HUES64 (cell line): ENCODE data around the gene DNAH2.

Experiments used
- H3K27ac ChIP-seq: 2 replicates; pipeline ENCODE4 v1.7.0; 2013; ENCODE audit warnings: low read depth, low read length, inconsistent platforms
- H3K27me3 ChIP-seq: 2 replicates; pipeline ENCODE4 v1.6.1; 2013; ENCODE audit warnings: mild to moderate bottlenecking, low read length; ENCODE audit not compliant: insufficient read depth
- H3K36me3 ChIP-seq: 2 replicates; pipeline ENCODE4 v1.6.1; 2013; ENCODE audit warnings: mild to moderate bottlenecking, low read length; ENCODE audit not compliant: insufficient read depth
- H3K4me1 ChIP-seq: 2 replicates; pipeline ENCODE4 v1.6.1; 2013; ENCODE audit warnings: mild to moderate bottlenecking, low read length, moderate library complexity; ENCODE audit not compliant: insufficient read depth
- H3K4me3 ChIP-seq: 2 replicates; pipeline ENCODE4 v1.5.1; 2013; ENCODE audit warnings: mild to moderate bottlenecking, low read length, moderate library complexity
- H3K9ac ChIP-seq: 2 replicates; pipeline ENCODE4 v1.6.1; 2013; ENCODE audit warnings: mild to moderate bottlenecking, low read depth, low read length
- H3K9me3 ChIP-seq: 2 replicates; pipeline ENCODE4 v1.6.1; 2013; ENCODE audit warnings: low read depth, low read length; ENCODE audit not compliant: insufficient read depth
- WGBS: fragments of 150-250, 120-280 bp; methylation state at CpG from one replicate; pipeline ENCODE4 v1.1.7; 2013; ENCODE audit warnings: missing lambda C conversion rate; 5-methylcytosine and 5-hydroxymethylcytosine counted together

DNAH2 gene

GRCh38 chr17:7687072-7687907 lies 30.3 kb upstream of the DNAH2 start, which contains the start of gene TP53:
Gene TP53, minus strand, starts transcription at chr17:7687490. Its CDS starts 10,896 bp downstream, at chr17:7676594.
- peaks cover 20% of the 10 kb centered on the region for H3K4me1 ChIP-seq
- peak within 1 kb of the TSS; percentile 98 for H3K9ac ChIP-seq
- H3K9me3 ChIP-seq: no peaks in the 10 kb centered on the region
- WGBS: under 1% methylated on average over 30 of the region's 30 CpGs
- peak within 1 kb of the TSS; percentile 98 for H3K27ac ChIP-seq
- H3K27me3 ChIP-seq: no peaks in the 10 kb centered on the region
- H3K36me3 ChIP-seq: peaks cover 20% of the 10 kb centered on the region
- H3K4me3 ChIP-seq: peak within 1 kb of the TSS; percentile 98

- peak within 1 kb of the TSS; percentile 98 for H3K4me3 ChIP-seq
- under 1% methylated on average over 50 of the region's 51 CpGs for WGBS
- peak within 1 kb of the TSS; percentile 98 for H3K27ac ChIP-seq
- H3K36me3 ChIP-seq: peaks cover 15% of the 10 kb centered on the region
- no peaks in the 10 kb centered on the region for H3K9me3 ChIP-seq
- peak within 1 kb of the TSS; percentile 98 for H3K9ac ChIP-seq
- H3K27me3 ChIP-seq: no peaks in the 10 kb centered on the region
- H3K4me1 ChIP-seq: peaks cover 20% of the 10 kb centered on the region
These were observed 29.4 kb upstream of the DNAH2 start, which contains the start of gene WRAP53 for GRCh38 chr17:7687908-7688807. Gene WRAP53, plus strand, starts transcription at chr17:7688477. Its CDS starts 172 bp downstream, at chr17:7688649.

GRCh38 chr17:7688808-7689316 lies 28.7 kb upstream of the DNAH2 start:
- Histone ChIP-seq H3K4me3 (peak overlapping the region; percentile 98), H3K27me3 (no peaks in the 10 kb centered on the region), H3K4me1 (peaks cover 20% of the 10 kb centered on the region), H3K27ac (peak overlapping the region; percentile 63), H3K36me3 (peaks cover 19% of the 10 kb centered on the region), H3K9me3 (no peaks in the 10 kb centered on the region), H3K9ac (peak overlapping the region; percentile 93)
- 23% methylated on average over 13 of the region's 13 CpGs for WGBS

GRCh38 chr17:7695586-7695985 lies 22.0 kb upstream of the DNAH2 start:
- Histone ChIP-seq H3K4me1 (no peaks in the 10 kb centered on the region), H3K27ac (no peak overlapping the region), H3K36me3 (peaks cover 24% of the 10 kb centered on the region), H3K4me3 (no peak overlapping the region), H3K27me3 (no peaks in the 10 kb centered on the region), H3K9ac (no peak overlapping the region), H3K9me3 (no peaks in the 10 kb centered on the region)
- 93% methylated on average over 10 of the region's 10 CpGs for WGBS

GRCh38 chr17:7697828-7698588 lies 19.5 kb upstream of the DNAH2 start:
- H3K36me3 ChIP-seq: peaks cover 34% of the 10 kb centered on the region
- no peak overlapping the region for H3K27ac ChIP-seq
- no peak overlapping the region for H3K9ac ChIP-seq
- H3K27me3 ChIP-seq: no peaks in the 10 kb centered on the region
- no peaks in the 10 kb centered on the region for H3K4me1 ChIP-seq
- H3K4me3 ChIP-seq: no peak overlapping the region
- 96% methylated on average over 4 of the region's 4 CpGs for WGBS
- no peaks in the 10 kb centered on the region for H3K9me3 ChIP-seq

GRCh38 chr17:7700510-7700909 lies 17.0 kb upstream of the DNAH2 start:
- Histone ChIP-seq H3K9me3 (no peaks in the 10 kb centered on the region), H3K36me3 (peaks cover 22% of the 10 kb centered on the region), H3K9ac (no peak overlapping the region), H3K27ac (no peak overlapping the region), H3K4me3 (no peak overlapping the region), H3K27me3 (no peaks in the 10 kb centered on the region), H3K4me1 (peaks cover 8% of the 10 kb centered on the region)
- WGBS: 95% methylated on average over 7 of the region's 7 CpGs

GRCh38 chr17:7701681-7702080 lies 15.9 kb upstream of the DNAH2 start:
- H3K36me3 ChIP-seq: peaks cover 17% of the 10 kb centered on the region
- 96% methylated on average over 14 of the region's 14 CpGs for WGBS

GRCh38 chr17:7702776-7703175 lies 14.8 kb upstream of the DNAH2 start:
- 92% methylated on average over 13 of the region's 13 CpGs for WGBS
- Histone ChIP-seq H3K27me3 (peaks cover 14% of the 10 kb centered on the region), H3K9me3 (no peaks in the 10 kb centered on the region), H3K36me3 (peaks cover 15% of the 10 kb centered on the region), H3K4me3 (no peak overlapping the region), H3K4me1 (peaks cover 8% of the 10 kb centered on the region), H3K27ac (no peak overlapping the region), H3K9ac (no peak overlapping the region)

More at GRCh38 chr17:7701681-7702080, 15.9 kb upstream of the DNAH2 start:
- H3K4me3 ChIP-seq: no peak overlapping the region
- H3K27me3 ChIP-seq: peaks cover 11% of the 10 kb centered on the region
- H3K9me3 ChIP-seq: no peaks in the 10 kb centered on the region
- no peak overlapping the region for H3K27ac ChIP-seq
- no peak overlapping the region for H3K9ac ChIP-seq
- peaks cover 8% of the 10 kb centered on the region for H3K4me1 ChIP-seq

- peak overlapping the region; percentile 55 for H3K9ac ChIP-seq
These were observed 13.7 kb upstream of the DNAH2 start for GRCh38 chr17:7703584-7704479.

More at GRCh38 chr17:7703584-7704479, 13.7 kb upstream of the DNAH2 start:
- H3K27ac ChIP-seq: no peak overlapping the region
- WGBS: 15% methylated on average over 23 of the region's 24 CpGs
- peak overlapping the region; percentile 64 for H3K4me3 ChIP-seq
- peaks cover 8% of the 10 kb centered on the region for H3K4me1 ChIP-seq
- H3K27me3 ChIP-seq: peaks cover 14% of the 10 kb centered on the region
- peaks cover 12% of the 10 kb centered on the region for H3K36me3 ChIP-seq
- H3K9me3 ChIP-seq: no peaks in the 10 kb centered on the region
